Measurements from ENCODE around the gene HSD17B7. TPM values are rescaled to one million over a fixed set of nuclear protein-coding genes. Genes with fewer than 3 reads are reported as not detected.

The HSD17B7 gene
- total and polyA plus RNA-seq, 9 of the 15 experiments (the other 6 are each of a cell fraction or from before 2014, with no cell fraction given) = 12.7 to 48.7 (median 21.3) TPM

GRCh38 chr1:162756523-162756922 is 34.0 kb upstream of the HSD17B7 start:
- no peaks in the 10 kb centered on the region for H4K20me1 ChIP-seq (replicated peaks; ENCODE audit: control insufficient read depth, insufficient read depth, low read length)
- WGBS (ENCODE audit: insufficient coverage, low coverage, missing lambda C conversion rate) = 10% methylated on average over 5 of the region's 5 CpGs
- TF ChIP-seq RAD21 (CRISPR knock-in tag; conservative IDR thresholded peaks at IDR 0.05 in 1 of 2, IDR thresholded peaks at IDR 0.05 in 1 of 2) (peak in 1 of 2 experiments; percentile 59; a peak in 3 of 4 replicates), MCM3 (IDR thresholded peaks at IDR 0.05) (no peak), FOXA1 (IDR thresholded peaks at IDR 0.05; ENCODE audit: borderline replicate concordance) (no peak), ZNF785 (CRISPR knock-in tag; IDR thresholded peaks at IDR 0.05) (no peak), CTCF (IDR thresholded peaks at IDR 0.05 in 2 of 3, conservative IDR thresholded peaks at IDR 0.05 in 1 of 3; ENCODE audit: insufficient read depth in 2 of 3, low read depth in 1 of 3, low read length in 3 of 3) (peak in 1 of 3 experiments; percentile 40; a peak in 2 of 6 replicates)
- ChIA-PET POLR2A (interaction anchor here (1.5 kb wide), 1 partner anchor 44 kb away, joined by 3 read pairs; no protein-coding TSS in a partner anchor), CTCF (ENCODE audit: low intra/inter-chr PET ratio) (interaction anchor here (0.6 kb wide), 1 partner anchor 129 kb away, joined by 3 read pairs; no protein-coding TSS in a partner anchor)
- H3K27me3 ChIP-seq (ENCODE audit: control insufficient read depth in 2 of 2, insufficient read depth in 2 of 2, low read length in 2 of 2) = 0 out of 5 replicates have a peak, but pooled peaks cover 0 to 5% of the 10 kb centered on the region in 2 experiments
- DNase-seq (ENCODE audit: extremely low read depth in 1 of 4, low spot score in 3 of 4) = no peak
- H3K4me3 ChIP-seq = no peak overlapping the region
- no peaks in the 10 kb centered on the region for H3K9me3 ChIP-seq (replicated peaks; ENCODE audit: control insufficient read depth, insufficient read depth, low read depth, low read length)
- H3K9me1 ChIP-seq (ENCODE audit: control insufficient read depth, insufficient read depth, low read length) = no peaks in the 10 kb centered on the region
- no peaks in the 10 kb centered on the region for H3K79me2 ChIP-seq (ENCODE audit: control insufficient read depth, insufficient read depth, low read length)
- H3K9ac ChIP-seq (ENCODE audit: insufficient read depth in 1 of 2, low read depth in 2 of 2, low read length in 2 of 2) = no peak overlapping the region
- no peak overlapping the region for H2AFZ ChIP-seq (ENCODE audit: low read depth, low read length)
- intact Hi-C loops (cut with micrococcal nuclease) = no loop called here
- ATAC-seq = peak; percentile 51
- no peak overlapping the region for H3K4me2 ChIP-seq (ENCODE audit: insufficient read depth, low read length)
- no peaks in the 10 kb centered on the region for H3K4me1 ChIP-seq (replicated peaks in 1 of 2; ENCODE audit: control insufficient read depth in 2 of 2, insufficient read depth in 2 of 2, low read length in 2 of 2)
- H3K27ac ChIP-seq (ENCODE audit: extremely low read depth, low read depth, low read length) = no peak overlapping the region
- no TSS peak for BruUV-seq (replicated peaks)
- no peaks in the 10 kb centered on the region for H3K36me3 ChIP-seq (ENCODE audit: control insufficient read depth, insufficient read depth, low read length)
- FAIRE-seq = no peak
- in situ Hi-C loops (cut with MboI) = no loop called here

Measured in K562 (cell line).